HG03039 (cell line): Measurements from ENCODE around the gene ERC2.

Experiments used
- ATAC-seq: cut with Tn5 transposase; IDR thresholded peaks from one replicate; pipeline ENCODE4 v1.9.1; 2021; ENCODE audit warnings: mild to moderate bottlenecking, moderate library complexity; ENCODE audit not compliant: unreplicated experiment

Gene ERC2

DNA sequence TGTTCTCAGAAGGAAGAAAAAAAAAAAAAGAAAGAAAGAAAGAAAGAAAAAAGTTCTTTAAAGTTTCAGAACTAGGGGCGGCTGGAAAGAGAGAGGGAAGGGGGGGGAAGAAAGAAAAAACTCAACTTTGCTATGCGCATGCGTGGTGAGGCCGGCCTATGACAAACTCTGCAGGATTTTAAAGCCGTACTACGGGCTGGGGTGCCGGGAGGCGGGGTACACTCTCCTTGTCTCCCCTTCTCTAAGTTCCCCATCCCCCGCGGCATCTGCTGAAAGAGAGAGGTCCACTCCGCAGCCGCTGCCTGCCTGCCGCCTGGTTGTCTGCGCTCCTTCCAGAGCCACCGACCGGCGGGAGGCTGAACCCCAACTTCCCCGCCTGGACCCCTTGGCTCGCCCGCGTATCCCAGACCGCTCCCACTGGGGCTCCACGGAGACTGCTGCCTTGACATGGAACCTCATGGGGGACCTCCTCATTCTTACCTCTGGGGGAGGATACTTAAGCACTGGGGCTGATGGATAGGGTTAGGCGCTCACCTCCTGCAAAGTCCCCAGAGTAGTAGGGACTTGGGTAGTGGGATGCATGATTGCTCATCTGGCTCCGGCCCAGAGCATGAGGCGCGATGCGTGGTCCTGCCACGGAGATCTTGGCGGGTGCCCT lies 979.7 kb downstream of the ERC2 start:
- no peak for ATAC-seq

DNA sequence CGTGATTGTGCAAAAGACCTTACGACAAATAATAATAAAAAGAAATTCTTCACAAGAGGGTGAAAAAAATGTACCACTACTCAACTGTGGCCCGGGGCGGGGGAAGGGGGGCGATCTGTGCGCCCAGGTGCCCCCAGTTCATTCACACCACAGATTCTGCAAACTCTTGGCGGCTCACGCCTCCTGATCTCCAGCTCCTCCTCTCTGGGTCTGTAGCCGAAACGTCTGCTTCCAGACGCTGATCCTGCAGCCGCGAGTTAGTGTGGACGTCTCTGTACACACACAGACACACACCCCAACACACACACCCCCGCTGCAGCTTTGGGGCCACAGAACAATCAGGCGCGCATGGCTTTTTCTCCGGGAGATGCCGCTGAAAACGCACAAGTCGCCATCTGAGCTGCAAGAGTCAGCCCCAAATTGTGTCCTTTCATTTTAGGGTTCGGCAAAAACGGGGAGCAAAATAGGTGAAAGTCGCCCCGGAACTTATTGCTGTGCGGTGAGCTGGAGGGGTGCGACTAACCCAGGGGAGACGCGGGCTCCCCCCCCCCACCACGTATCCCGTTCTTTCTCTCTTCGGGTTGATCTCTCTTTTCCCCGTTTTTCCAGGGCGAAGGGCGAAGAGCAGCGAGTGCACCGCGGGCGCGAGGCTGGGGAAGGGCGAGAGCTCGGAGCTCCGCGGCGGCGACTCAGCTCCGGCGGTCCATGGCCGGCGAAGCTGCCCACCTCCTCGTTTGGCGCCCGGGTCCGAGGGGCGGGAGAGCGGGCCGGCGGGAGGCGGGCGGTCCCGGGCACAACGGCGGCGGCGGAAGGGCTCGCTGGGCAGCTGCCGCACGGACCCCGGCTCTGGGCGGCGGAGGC lies 980.7 kb downstream of the ERC2 start:
- no peak for ATAC-seq

DNA sequence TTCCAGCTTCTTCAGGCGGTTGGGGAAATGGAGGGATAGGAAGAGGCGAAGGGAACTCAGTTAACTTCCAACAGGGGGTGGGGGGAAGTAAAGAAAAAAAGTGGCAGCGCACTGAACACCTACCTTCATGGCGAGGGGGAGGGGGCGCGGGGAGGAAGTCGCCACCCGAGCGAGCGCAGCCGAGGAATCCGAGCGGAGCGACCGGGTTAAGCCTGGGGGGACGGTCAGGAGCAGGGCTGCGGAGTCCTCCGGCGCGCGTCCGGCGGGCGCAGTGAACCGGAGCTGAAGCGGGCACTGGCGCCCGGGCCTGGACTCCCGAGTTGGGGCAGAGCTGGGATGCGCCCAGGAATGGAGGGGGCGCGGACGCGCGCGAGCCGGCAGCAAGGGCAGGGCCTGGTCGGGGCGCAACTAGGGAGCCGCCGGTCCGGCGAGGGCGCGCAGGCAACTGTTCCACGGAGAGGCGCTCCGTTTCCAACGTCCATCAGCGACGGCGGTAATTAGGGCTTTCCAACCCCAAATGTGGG lies 981.3 kb downstream of the ERC2 start, which contains the start of gene WNT5A:
Gene WNT5A, minus strand, starts transcription at position 450 of the 524 bp plus-strand sequence. Its CDS starts 321 bp downstream, at position 129.
- ATAC-seq: no peak

DNA sequence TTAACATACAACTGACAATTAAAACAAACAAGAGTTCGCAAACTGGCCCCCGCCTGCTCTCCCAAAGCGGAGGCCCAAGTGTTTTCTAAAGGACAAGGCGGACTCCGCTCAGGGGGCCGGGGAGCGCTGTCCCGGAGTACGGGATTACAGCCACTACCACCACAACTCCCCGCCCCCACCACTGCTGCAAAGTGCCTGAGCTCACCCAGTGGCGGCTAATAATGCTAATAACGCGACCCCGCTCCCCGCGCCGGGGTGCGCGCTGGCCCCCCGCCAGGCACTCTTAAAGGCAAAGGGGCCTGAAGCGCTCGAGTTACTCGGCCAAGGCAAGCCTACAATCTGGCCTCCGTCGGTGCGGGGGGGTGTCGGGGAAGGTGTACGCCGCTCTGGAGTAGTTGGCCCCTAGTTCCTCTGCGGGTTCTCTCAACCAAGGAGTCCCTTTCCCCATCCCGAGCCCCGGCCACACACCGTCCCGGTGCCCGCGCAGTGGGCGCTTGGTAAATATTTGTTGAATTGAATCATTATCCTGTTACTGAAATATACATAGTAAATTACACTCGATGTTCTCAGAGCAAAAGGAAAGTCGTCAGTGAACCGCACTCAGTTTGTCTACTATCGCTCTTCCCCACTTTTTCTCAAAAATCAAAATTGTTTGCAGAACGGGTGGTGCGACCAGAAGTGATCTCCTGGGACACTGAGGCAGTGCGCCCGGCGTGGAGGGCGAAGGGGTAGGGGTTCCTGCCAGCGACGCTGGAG lies 982.0 kb downstream of the ERC2 start:
- ATAC-seq: no peak

DNA sequence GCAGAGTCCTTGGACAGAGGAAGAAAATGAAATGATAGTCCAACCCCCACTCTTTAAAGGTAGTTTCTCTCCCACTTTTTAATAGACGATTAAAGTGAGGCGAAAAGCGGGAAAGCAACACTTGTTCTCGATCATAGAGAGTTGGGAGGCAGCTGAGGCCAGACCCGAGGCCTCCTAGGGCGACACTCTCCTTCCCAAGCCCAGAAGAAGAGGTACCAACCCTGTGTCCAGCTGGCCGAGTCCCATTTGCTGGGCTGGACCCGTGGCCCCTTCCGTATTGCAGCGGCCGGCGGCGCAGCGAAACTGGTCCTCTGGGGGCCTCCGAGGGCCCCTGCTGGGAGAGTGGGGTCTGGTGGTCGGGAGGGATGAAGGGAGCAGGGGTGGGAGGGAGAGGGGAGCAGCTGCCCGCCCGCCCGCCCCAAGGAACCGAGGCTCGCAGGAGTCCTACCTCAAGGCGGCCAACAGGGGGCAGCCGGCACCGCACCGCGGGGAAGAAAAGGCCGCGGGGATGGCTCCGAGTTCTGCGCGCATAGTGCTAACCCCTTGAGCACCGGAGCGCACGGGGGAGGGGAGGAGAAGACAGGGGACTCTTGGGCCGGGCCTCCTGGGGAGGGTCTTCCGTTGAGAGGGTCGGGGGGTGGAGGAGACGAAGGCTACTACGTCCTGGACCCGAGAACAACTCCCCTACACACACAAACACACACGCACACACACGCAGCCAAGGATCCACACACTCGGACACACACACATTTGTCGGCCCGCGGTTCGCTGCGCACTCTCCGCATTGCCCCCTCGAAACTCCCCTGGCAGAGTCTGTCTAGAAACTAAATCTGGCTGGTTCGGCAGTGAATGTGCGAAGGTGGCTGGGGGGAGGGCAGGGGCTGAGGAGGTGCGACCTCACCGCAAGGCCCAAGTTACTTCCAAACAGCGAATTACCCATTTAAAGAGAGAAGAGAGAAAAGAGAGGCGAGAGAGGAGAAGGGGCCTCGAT lies 983.2 kb downstream of the ERC2 start:
- peak; percentile 44 for ATAC-seq

DNA sequence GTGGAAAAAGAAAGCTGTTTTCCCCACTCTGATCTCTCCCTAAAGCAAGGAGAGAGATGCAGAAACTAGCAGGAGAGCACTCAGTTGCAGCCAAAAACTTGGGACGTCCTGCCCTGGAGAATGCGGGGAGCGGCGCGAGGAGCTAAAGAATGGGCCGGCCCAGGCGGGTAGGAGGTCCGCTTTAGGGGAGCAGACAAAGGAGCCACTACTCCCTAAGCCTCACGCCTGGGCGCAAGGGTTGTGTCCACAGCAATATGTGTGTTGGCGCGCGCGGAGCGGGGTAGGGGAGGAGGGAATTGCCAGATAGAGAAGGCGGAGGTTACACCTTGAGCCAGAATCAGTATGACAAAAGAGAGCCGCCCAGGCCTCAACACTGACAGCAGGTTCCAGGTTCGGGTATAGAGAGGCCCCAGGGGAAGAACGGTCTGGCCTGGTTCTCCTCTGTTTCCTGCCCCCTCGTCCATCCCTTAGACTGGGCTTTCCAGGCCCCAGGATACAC lies 984.0 kb downstream of the ERC2 start:
- no peak for ATAC-seq

DNA sequence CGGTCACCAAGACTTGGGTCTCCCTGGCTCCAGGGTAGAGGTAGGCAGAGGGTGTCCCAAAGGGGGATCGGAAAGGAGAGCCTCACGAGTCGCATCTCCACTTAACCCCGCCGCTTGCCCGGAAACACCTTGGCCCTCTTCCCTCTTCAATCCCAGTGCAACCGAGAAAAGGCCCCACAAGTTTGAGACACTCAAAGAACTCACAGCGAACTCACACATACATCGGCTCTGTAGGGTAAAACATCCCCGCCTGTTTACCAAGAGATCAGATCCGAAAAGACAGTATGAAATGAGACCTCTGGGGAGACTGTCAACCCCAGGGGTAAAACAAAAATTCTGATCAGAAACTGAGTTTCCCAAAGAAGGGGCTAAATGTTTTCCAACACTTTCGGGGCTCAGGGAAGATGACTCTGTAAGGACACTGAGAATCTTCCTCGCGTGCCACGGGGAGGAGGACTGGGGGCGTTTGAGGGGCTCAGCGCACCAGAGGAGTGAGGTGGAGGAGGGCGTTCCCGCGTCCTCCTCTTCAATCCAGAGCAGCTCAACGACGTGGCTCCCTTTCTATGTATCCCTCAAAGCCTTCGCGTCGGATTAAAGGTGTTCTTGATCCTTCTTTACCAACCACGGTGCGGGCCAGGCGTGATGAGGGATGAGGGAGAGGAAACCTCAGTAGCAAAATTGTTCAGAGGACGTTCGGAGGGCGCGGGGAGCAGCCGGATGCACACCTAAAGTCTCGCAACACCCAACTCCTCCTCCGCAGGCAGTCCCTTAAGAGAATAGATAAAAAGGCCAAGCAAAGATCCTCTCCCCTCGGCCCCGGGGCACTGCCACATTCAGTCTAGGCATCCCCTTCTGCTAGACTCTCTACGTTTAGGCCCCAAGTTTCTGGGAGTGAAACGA lies 984.8 kb downstream of the ERC2 start:
- ATAC-seq: no peak

DNA sequence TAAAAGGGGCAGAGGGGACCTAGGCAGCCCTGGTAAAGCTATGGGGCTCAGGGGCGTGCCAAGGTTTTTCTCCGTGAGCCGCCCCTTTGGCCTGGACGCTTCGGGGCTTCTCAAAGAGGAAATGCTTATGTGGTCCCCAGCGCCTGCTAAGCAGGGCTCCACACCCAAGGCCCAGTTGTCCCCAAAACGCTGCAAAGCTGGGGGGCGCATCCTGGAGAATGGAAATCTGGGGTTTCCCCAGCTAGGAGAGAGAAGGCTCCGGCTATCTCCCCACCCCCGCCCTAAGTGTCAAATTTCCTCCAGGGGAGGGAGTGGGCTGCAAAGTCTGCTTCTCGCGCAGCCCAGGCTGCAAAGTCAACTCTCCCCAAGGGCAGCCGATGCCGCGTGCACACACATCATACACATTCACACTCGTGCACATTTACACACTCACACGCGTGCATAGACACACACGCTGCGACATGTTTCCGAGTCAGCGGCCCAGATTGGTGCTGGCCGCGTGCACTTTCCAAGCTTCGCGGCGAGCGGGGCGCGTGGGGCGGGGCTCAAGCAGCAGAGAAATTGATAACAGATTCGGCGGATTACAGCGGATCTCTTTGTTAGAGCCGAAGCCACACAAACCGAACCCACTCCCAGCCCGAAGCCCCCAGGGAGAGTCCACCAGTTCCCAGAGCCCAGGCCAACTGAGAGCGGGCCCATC lies 985.6 kb downstream of the ERC2 start:
- no peak for ATAC-seq

DNA sequence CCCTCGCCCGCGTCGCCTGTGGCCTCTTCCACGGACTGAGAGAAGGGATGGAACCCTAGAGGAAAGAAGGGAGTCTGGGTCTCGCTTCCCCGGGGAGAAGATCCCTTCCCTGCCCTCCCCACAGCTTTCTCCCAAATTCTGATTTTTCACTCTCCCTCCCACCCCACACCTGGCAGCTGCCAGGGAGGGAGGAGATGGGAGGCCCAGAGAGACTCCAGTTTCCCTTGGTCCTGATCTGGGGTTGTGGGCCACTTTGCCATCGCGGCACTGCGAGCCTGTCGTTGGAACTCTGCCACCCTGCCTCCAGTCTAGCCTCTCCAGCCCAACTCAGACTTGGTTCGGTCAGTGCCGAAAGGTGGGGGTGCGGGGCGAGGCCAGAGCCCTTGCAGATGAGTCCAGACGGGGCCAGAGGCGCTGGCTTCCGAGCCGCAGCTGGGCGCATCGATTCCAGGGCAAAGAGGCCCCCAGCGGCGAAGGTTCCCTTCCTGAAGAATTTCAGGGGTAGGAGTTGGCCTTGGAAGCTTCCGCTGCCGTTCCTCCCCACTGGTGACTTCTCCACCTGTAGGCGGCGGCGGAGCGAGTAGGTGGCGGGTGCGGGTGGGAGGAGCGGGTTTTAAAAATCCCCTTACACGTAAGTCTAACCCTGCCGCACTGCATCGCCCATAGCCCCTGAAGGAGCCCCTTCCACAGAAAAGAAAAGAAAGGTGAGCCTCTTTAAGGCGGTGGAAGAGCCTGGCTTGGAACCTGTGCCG lies 986.3 kb downstream of the ERC2 start:
- ATAC-seq: no peak

DNA sequence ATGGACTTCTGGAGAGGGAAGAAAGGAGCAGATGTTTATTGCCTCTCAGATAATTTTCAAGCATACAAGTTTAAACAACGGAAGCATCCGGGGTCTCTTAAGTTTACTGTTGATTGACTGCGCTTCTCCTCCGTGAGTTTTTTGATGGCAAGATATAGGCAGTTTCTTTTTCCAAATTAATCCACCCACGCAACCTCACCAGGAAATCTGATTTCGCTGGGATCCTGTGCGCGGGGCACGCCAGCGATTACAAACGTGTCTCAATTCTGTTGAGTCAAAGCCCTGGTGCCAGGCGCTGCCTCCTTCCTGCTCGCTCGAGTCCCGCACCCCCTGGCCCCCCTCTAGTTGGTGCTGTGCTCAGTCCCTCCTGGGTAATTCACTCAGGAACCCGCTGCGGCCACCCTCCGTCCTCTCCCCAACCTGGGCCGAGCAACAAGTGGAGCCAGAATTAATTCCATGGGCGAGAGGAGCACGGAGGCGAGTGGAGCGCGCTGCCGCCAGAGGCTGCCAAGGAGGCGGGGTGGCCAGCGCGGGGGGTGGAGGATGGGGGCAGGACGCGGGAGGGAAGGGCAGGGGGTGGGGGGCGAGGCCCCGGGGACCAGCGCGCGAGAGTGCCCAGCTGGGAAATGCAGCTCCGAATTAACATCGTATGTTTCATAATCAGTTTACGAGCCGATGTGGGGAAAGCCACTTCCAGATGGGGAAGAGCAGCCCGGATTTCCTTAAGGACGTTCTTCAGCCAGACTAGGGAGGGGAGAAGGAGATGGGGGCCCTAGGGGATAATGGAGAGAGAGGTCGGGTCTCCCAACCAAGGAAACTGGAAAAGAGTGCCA lies 987.1 kb downstream of the ERC2 start:
- no peak for ATAC-seq

DNA sequence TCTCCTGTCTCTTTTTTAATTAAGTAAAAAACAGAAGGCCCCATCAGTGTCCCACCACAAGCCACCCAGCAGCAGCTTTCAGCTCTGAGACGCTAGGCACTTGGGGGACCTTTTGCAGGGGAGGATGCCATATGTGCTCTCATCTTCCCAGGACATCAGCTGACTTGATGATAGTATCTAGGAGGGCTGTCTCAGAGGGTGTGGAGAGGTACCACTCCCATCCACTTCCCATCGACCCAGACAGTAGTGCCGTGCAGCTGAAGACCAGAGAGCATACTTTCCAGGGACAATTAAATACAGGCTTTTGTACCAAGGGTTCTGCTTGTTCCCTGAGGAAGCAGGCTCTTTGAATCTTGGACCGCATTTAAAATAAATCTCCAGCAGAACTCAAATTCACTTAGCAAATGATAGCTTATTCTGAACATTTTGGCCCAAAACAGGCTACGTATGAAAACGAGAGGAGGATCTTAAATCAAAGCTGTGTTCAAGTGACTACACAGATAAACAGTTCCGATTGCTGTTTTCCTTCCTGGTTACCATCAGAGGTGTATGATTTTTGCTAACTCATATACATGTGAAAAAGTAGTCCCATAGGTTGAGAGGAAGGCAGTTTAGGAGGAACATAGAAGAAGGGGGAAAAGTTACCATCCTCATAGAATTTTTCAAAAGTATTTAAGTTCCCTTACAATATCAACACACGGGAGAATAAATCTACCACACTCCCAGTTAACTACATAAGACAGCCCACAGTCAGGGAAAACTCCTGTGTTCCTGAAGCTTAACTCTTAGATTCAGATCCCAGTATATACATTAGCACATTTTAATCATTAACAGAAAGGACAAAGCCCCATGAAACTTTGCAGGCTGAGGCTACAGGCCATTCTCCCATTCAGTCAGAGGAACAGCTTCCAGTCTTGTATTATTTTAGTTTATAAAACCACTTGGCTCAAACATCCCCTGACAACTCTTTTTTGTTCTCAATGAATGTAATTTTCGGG lies 990.7 kb downstream of the ERC2 start:
- ATAC-seq: no peak

DNA sequence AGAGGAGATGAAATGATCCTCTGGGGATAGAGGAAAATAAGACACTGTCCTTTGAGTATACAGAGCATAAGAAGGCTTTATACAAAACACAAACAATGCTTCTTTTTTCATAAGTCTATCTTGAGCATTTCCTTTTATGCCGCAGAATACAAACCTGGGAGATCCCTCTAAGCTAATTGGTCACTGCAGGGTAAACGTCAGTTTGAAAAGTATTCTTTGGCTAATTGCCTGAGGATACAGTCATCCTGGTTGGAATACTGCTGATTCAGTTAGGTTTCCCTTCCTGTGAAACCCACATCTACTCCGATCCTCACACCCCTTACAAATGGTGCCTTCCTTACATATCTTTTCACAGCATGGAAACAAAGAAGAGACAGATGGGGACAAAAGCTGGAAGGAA lies 991.8 kb downstream of the ERC2 start:
- ATAC-seq: no peak

DNA sequence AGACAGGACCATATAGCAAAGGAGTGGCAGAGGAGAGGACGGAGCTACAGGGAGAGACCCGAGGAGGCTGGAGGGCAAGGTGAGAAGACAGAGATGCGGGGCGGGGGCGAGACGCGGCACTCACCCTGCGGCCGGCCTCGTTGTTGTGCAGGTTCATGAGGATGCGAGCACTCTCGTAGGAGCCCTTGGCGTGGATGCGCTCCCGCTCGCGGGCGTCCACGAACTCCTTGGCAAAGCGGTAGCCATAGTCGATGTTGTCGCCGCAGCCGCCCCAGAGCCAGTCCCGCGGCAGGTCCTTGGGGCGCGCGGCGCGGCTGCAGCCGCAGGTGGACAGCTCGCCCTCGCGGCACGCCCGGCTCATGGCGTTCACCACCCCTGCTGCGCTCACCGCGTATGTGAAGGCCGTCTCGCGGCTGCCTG lies 994.0 kb downstream of the ERC2 start:
- no peak for ATAC-seq

DNA sequence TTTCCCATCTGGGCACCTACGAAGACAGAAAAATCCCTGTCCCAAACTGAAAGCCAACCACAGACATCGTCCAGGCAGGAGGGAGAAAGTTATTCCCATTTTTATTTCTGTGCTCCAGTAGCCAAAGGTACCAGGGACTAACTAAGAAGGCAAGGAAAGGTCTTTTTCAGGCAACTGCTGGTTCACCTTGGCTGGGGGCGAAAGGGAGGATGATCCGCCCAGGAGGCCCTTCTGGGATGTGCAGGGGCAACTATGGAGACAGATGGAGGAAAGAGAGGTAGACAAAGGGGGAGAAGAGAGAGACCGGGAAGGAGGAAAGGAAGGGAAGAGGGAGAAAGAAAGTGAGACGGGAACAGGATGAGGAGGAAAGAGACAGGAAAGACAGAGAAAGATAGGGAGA lies 994.5 kb downstream of the ERC2 start:
- no peak for ATAC-seq

DNA sequence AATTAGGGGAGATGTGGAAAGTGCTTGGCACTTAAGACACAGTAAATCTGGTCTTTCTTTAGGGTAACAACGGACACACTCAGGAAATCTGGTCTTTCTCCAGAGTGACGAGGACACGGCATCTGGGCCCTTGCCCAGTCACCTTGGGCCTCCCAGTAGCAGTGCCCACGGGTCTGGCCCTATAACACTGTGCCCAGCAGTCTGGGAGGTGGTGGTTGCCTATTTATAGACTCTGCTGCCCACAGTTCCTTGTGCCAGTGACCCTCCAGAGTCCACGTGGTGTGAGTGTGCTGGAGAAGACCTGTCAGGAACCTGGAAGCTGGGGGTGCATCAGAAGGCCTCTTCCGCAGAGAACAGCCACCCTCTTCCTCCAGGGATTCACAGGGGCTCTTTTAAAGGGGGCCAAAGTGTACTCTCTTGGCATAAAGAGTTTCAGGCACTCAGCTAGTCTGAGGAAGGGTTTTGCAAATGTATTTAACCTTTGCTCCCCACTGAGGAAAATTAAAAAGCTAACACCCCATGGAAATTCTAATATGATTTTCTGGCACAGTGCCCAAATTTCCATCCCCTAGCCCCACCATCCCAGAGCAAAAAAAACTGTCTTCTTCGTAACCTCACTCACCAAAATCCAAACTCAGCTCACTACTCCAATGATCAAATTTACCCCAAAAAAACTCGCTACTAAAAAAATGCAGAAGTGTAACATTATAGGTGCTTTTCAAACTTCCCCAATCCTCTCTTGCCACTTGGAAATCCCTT lies 996.6 kb downstream of the ERC2 start:
- no peak for ATAC-seq
